ENCODE measurements around the gene POLD2. TPM values are rescaled to one million over a fixed set of nuclear protein-coding genes. Genes with fewer than 3 reads are reported as not detected.

POLD2 gene
- total and polyA plus RNA-seq, 2 of the 8 experiments (the other 6 are each of a cell fraction or from before 2014, with no cell fraction given) = 148 to 214 TPM

DNA sequence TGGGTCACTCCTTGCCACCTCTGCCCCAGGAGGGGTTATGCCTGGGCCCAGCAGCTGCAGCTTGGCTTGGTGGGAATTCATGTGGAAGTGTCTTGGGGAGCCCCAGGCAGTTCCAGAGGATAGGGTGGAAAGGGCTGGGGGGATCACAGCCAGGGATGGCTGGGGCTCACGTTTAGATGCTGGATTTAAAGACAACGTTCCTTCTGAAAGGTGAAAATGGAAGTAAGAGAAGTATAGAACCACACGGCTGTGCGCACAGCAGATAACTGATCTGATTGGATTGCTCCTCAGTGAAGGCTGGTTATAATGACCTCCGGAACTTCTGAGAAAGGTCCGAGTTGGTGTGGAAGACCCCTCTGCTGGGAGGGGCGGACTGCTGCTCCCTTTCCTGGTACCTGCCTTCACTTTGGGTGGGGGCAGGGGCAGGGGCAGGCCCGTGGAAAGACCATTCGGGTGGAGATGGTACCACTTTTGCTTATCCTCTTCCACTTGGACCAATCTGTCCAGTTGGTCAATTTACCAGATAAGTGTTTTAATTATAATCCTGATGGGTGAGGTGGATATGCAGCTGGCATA is 25.7 kb upstream of the POLD2 start (continued):
- TF ChIP-seq GTF2F1 (IDR thresholded peaks at IDR 0.05; ENCODE audit: borderline replicate concordance, low read depth, low read length) (no peak), SAP30 (IDR thresholded peaks at IDR 0.05; ENCODE audit: insufficient read depth, insufficient replicate concordance, low read length) (no peak), SIN3A (conservative IDR thresholded peaks at IDR 0.05 in 1 of 2, IDR thresholded peaks at IDR 0.05 in 1 of 2; ENCODE audit: low read depth in 1 of 2, low read length in 2 of 2) (no peak), RFX5 (IDR thresholded peaks at IDR 0.05; ENCODE audit: borderline replicate concordance, low read depth, low read length) (no peak), CBX8 (IDR thresholded peaks at IDR 0.05; ENCODE audit: borderline replicate concordance, low read depth, low read length) (no peak)

Measured in H1 (cell line).